Natural killer cell (primary cell): ENCODE data around the gene PYROXD2. TPM values are rescaled to one million over a fixed set of nuclear protein-coding genes. Genes with fewer than 3 reads are reported as not detected.

Experiments used
- ATAC-seq, 3 donors: fragments of 150-1000 bp in 2 of 3; fragments of 200-7000 bp in 1 of 3; cut with Tn5 transposase; 1 replicate in 1 of 3; 2 replicates in 2 of 3; pipeline ENCODE4 v1.10.0; 2021; ENCODE audit warnings: mild to moderate bottlenecking in 2 of 3, moderate library complexity in 2 of 3
- DNase-seq, 2 donors: peaks; one replicate each; pipeline versions ENCODE4 v3.0.0 to v3.0.0-alpha.2; 2013 to 2021; ENCODE audit warnings: mixed read lengths in 1 of 2
- H3K27ac ChIP-seq: one replicate; pipeline ENCODE4 v1.5.1; 2013; ENCODE audit warnings: mild to moderate bottlenecking, low read length
- H3K27me3 ChIP-seq: one replicate; pipeline ENCODE4 v1.6.1; 2013; ENCODE audit warnings: low read length; ENCODE audit not compliant: control insufficient read depth, insufficient read depth
- H3K36me3 ChIP-seq: one replicate; pipeline ENCODE4 v1.6.1; 2013; ENCODE audit warnings: low read length; ENCODE audit not compliant: control insufficient read depth, insufficient read depth
- H3K4me1 ChIP-seq: one replicate; pipeline ENCODE4 v1.6.1; 2013; ENCODE audit warnings: low read length; ENCODE audit not compliant: control insufficient read depth, insufficient read depth
- H3K4me3 ChIP-seq: one replicate; pipeline ENCODE4 v1.5.1; 2013; ENCODE audit warnings: low read length
- H3K9me3 ChIP-seq: one replicate; pipeline ENCODE4 v1.6.1; 2013; ENCODE audit warnings: low read length; ENCODE audit not compliant: control insufficient read depth, insufficient read depth
- H3K27ac Mint-ChIP-seq, 2 donors: one replicate each; pipeline ENCODE4 v1.8.0; 2022; ENCODE audit warnings: mild to moderate bottlenecking in 2 of 2, mixed read lengths in 2 of 2, moderate library complexity in 1 of 2
- H3K27me3 Mint-ChIP-seq, 2 donors: one replicate each; pipeline ENCODE4 v1.8.0; 2022; ENCODE audit warnings: low read depth in 2 of 2, mixed read lengths in 2 of 2
- H3K36me3 Mint-ChIP-seq: one replicate; pipeline ENCODE4 v1.8.0; 2022; ENCODE audit warnings: mixed read lengths
- H3K4me1 Mint-ChIP-seq, 2 donors: one replicate each; pipeline ENCODE4 v1.8.0; 2022; ENCODE audit warnings: mixed read lengths in 2 of 2
- H3K4me3 Mint-ChIP-seq: one replicate; pipeline ENCODE4 v1.8.0; 2022; ENCODE audit warnings: mild to moderate bottlenecking, moderate library complexity, mixed read lengths
- H3K9me3 Mint-ChIP-seq, 2 donors: one replicate each; pipeline ENCODE4 v1.8.0; 2022; ENCODE audit warnings: mixed read lengths in 2 of 2
- WGBS: methylation state at CpG from one replicate; pipeline ENCODE4 v1.1.7; 2013; ENCODE audit warnings: missing lambda C conversion rate; ENCODE audit not compliant: insufficient coverage; 5-methylcytosine and 5-hydroxymethylcytosine counted together
- intact Hi-C: fragments of 100-400 bp; cut with micrococcal nuclease; formaldehyde crosslinking; loops from one replicate; pipeline ENCODE4 v1.14.2; 2022
- total RNA-seq, 4 donors: library from RNA; stranded (reverse); fragments of 120-200 nt in 1 of 4; gene quantifications; one replicate each; pipeline versions ENCODE4 v1.2.3 to v1.2.4, GENCODE V29; 2013 to 2022
- TF ChIP-seq, protein P1 (sequence below): fragments of 200-600 bp; IDR thresholded peaks from one replicate; pipeline ENCODE4 v1.8.0; 2022; ENCODE audit warnings: antibody characterized with exemption

PYROXD2 gene
- total RNA-seq, 3 donors from 2014 or later (not counting 1 experiment from before 2014, with no cell fraction given) = 20.8 to 28.2 (median 28.0) TPM

GRCh38 chr10:98410759-98411158, 4.2 kb downstream of the PYROXD2 start:
- WGBS = 94% methylated on average over 10 of the region's 10 CpGs
- no peaks in the 10 kb centered on the region for H3K27me3 Mint-ChIP-seq
- no peak for ATAC-seq

GRCh38 chr10:98410135-98410743, 4.7 kb downstream of the PYROXD2 start:
- Histone ChIP-seq H3K4me1 (peaks cover 14% of the 10 kb centered on the region), H3K36me3 (no peaks in the 10 kb centered on the region), H3K9me3 (no peaks in the 10 kb centered on the region), H3K27me3 (no peaks in the 10 kb centered on the region), H3K27ac (no peak overlapping the region), H3K4me3 (no peak overlapping the region)
- 98% methylated on average over 4 of the region's 4 CpGs for WGBS
- H3K4me3 Mint-ChIP-seq = no peak overlapping the region
- H3K4me1 Mint-ChIP-seq = peaks cover 12 to 25% of the 10 kb centered on the region in 2 donors
- ATAC-seq = no peak
- H3K27ac Mint-ChIP-seq = no peak overlapping the region
- H3K36me3 Mint-ChIP-seq = no peaks in the 10 kb centered on the region
- H3K27me3 Mint-ChIP-seq = no peaks in the 10 kb centered on the region
- intact Hi-C loops = no loop called here
- DNase-seq = no peak
- TF ChIP-seq, protein P1, sequence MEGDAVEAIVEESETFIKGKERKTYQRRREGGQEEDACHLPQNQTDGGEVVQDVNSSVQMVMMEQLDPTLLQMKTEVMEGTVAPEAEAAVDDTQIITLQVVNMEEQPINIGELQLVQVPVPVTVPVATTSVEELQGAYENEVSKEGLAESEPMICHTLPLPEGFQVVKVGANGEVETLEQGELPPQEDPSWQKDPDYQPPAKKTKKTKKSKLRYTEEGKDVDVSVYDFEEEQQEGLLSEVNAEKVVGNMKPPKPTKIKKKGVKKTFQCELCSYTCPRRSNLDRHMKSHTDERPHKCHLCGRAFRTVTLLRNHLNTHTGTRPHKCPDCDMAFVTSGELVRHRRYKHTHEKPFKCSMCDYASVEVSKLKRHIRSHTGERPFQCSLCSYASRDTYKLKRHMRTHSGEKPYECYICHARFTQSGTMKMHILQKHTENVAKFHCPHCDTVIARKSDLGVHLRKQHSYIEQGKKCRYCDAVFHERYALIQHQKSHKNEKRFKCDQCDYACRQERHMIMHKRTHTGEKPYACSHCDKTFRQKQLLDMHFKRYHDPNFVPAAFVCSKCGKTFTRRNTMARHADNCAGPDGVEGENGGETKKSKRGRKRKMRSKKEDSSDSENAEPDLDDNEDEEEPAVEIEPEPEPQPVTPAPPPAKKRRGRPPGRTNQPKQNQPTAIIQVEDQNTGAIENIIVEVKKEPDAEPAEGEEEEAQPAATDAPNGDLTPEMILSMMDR = no peak
- no peaks in the 10 kb centered on the region for H3K9me3 Mint-ChIP-seq

More at GRCh38 chr10:98410759-98411158, 4.2 kb downstream of the PYROXD2 start:
- no peaks in the 10 kb centered on the region for H3K27me3 ChIP-seq
- Mint-ChIP-seq H3K36me3 (no peaks in the 10 kb centered on the region), H3K27ac (no peak overlapping the region), H3K4me3 (no peak overlapping the region), H3K9me3 (no peaks in the 10 kb centered on the region), H3K4me1 (peaks cover 12 to 28% of the 10 kb centered on the region in 2 donors)
- no peak for DNase-seq
- no peaks in the 10 kb centered on the region for H3K9me3 ChIP-seq
- no peak overlapping the region for H3K27ac ChIP-seq
- peaks cover 18% of the 10 kb centered on the region for H3K4me1 ChIP-seq
- intact Hi-C loops = no loop called here
- no peaks in the 10 kb centered on the region for H3K36me3 ChIP-seq
- H3K4me3 ChIP-seq = no peak overlapping the region
- TF ChIP-seq, protein P1 = no peak

DNA sequence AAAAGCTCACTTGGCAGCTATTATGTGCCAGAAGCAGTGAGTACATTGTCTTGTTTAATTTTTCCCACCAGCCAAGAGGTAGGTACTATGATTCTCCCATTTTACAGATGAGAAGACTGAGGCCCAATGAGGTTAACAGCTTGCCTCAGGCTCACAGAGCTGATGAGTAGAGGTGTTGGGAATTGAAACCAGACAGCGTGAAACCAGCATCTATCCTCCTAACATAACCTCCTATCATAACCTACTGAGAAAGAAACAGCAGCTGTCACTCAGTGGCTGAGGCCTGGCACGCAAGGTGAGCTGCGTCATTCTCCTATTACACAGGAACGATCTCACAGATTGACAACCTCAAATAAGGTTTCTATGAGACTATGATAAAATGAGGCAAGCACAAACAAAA, 6.2 kb downstream of the PYROXD2 start:
- H3K36me3 Mint-ChIP-seq = no peaks in the 10 kb centered on the region
- ATAC-seq = peak in 1 of 3 donors; percentile 52
- DNase-seq = peak in 1 of 2 donors; percentile 34
- H3K27me3 Mint-ChIP-seq = no peaks in the 10 kb centered on the region
- Histone ChIP-seq H3K27ac (no peak overlapping the region), H3K4me3 (no peak overlapping the region), H3K36me3 (no peaks in the 10 kb centered on the region), H3K27me3 (no peaks in the 10 kb centered on the region), H3K4me1 (no peaks in the 10 kb centered on the region), H3K9me3 (no peaks in the 10 kb centered on the region)
- TF ChIP-seq, protein P1 = no peak
- intact Hi-C loops = no loop called here
- H3K4me1 Mint-ChIP-seq = peaks cover under 1 to 10% of the 10 kb centered on the region in 2 donors
- 95% methylated on average over 3 of the region's 4 CpGs for WGBS
- H3K9me3 Mint-ChIP-seq = no peaks in the 10 kb centered on the region
- no peak overlapping the region for H3K4me3 Mint-ChIP-seq
- H3K27ac Mint-ChIP-seq = peak overlapping the region in 1 of 2 donors; percentile 2

DNA sequence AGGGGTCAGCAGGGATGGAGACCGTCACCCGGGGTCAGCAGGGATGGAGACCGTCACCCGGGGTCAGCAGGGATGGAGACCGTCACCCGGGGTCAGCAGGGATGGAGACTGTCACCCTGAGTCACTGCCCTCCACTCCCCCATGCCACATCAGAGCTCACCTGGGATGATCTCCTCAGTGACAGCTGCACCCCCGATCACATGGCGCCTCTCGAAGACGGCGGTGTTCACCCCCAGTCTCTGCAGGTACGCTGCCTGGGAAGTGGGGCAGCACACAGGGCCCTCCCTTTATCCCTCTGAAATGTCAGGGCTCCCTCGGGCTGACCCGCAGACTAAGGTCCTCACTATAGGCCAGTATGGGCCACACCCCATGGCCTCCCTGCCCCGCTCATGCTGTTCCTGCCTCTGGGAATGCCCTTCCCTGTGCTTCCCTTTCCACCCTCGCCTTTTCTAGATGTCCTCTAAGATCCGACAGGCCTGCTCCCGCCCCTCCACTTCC, 7.2 kb downstream of the PYROXD2 start:
- Mint-ChIP-seq H3K4me1 (peaks cover 0 to 10% of the 10 kb centered on the region in 2 donors), H3K27ac (no peak overlapping the region), H3K36me3 (no peaks in the 10 kb centered on the region), H3K9me3 (no peaks in the 10 kb centered on the region), H3K27me3 (no peaks in the 10 kb centered on the region), H3K4me3 (no peak overlapping the region)
- Histone ChIP-seq H3K4me3 (no peak overlapping the region), H3K9me3 (no peaks in the 10 kb centered on the region), H3K4me1 (no peaks in the 10 kb centered on the region), H3K27ac (no peak overlapping the region), H3K27me3 (no peaks in the 10 kb centered on the region), H3K36me3 (peaks cover 6% of the 10 kb centered on the region)
- WGBS = 95% methylated on average over 18 of the region's 18 CpGs
- DNase-seq (no peak), ATAC-seq (no peak)
- TF ChIP-seq, protein P1 = no peak
- intact Hi-C loops = no loop called here
